Measurements from ENCODE around the gene CHRNA9.
"Not testable (repeated sequence)": the region's sequence is repeated elsewhere in the genome, so short reads cannot be mapped to it uniquely, and the experiment has no call there.

CHRNA9 gene

GRCh38 chr4:40334591-40335524 lies at the start of gene CHRNA9:
TSS of gene CHRNA9 (plus strand) at chr4:40335333. CDS start at chr4:40335468, 135 bp downstream.
- Histone ChIP-seq H2AFZ (ENCODE audit: low read length, unreplicated experiment) (no peak within 1 kb of the TSS), H3K4me1 (ENCODE audit: control insufficient read depth, insufficient read depth, low read length, unreplicated experiment) (peaks cover 29% of the 10 kb centered on the region), H3K27me3 (ENCODE audit: insufficient read depth, low read length) (no peaks in the 10 kb centered on the region), H3K27ac (ENCODE audit: low read depth, low read length) (peak within 1 kb of the TSS; percentile 4; the same call in 1 of the 2 replicates), H3K4me3 (ENCODE audit: low read depth, low read length) (no peak within 1 kb of the TSS), H3K36me3 (ENCODE audit: insufficient read depth, low read length) (no peaks in the 10 kb centered on the region), H3K79me2 (ENCODE audit: control insufficient read depth, insufficient read depth, low read length, unreplicated experiment) (no peaks in the 10 kb centered on the region)

GRCh38 chr4:40285692-40286091 lies 49.4 kb upstream of the CHRNA9 start:
- no peaks in the 10 kb centered on the region for H3K79me2 ChIP-seq (ENCODE audit: control insufficient read depth, insufficient read depth, low read length, unreplicated experiment)
- H2AFZ ChIP-seq (ENCODE audit: low read length, unreplicated experiment) = no peak overlapping the region
- H3K27me3 ChIP-seq (ENCODE audit: insufficient read depth, low read length) = no peaks in the 10 kb centered on the region
- H3K36me3 ChIP-seq (ENCODE audit: insufficient read depth, low read length) = no peaks in the 10 kb centered on the region
- H3K27ac ChIP-seq (ENCODE audit: low read depth, low read length) = no peak overlapping the region
- no peak overlapping the region for H3K4me3 ChIP-seq (ENCODE audit: low read depth, low read length)
- no peaks in the 10 kb centered on the region for H3K4me1 ChIP-seq (ENCODE audit: control insufficient read depth, insufficient read depth, low read length, unreplicated experiment)

GRCh38 chr4:40288566-40288965 lies 46.6 kb upstream of the CHRNA9 start:
- Histone ChIP-seq H3K4me3 (ENCODE audit: low read depth, low read length) (no peak overlapping the region), H3K36me3 (ENCODE audit: insufficient read depth, low read length) (no peaks in the 10 kb centered on the region), H2AFZ (ENCODE audit: low read length, unreplicated experiment) (no peak overlapping the region), H3K27me3 (ENCODE audit: insufficient read depth, low read length) (no peaks in the 10 kb centered on the region), H3K4me1 (ENCODE audit: control insufficient read depth, insufficient read depth, low read length, unreplicated experiment) (peaks cover 3% of the 10 kb centered on the region), H3K27ac (ENCODE audit: low read depth, low read length) (no peak overlapping the region), H3K79me2 (ENCODE audit: control insufficient read depth, insufficient read depth, low read length, unreplicated experiment) (no peaks in the 10 kb centered on the region)

- Histone ChIP-seq H3K36me3 (ENCODE audit: insufficient read depth, low read length) (no peaks in the 10 kb centered on the region), H2AFZ (ENCODE audit: low read length, unreplicated experiment) (no peak overlapping the region), H3K27ac (ENCODE audit: low read depth, low read length) (no peak overlapping the region), H3K4me1 (ENCODE audit: control insufficient read depth, insufficient read depth, low read length, unreplicated experiment) (peaks cover 3% of the 10 kb centered on the region), H3K4me3 (ENCODE audit: low read depth, low read length) (no peak overlapping the region), H3K27me3 (ENCODE audit: insufficient read depth, low read length) (no peaks in the 10 kb centered on the region), H3K79me2 (ENCODE audit: control insufficient read depth, insufficient read depth, low read length, unreplicated experiment) (no peaks in the 10 kb centered on the region)
Observed at GRCh38 chr4:40289366-40290188, 45.6 kb upstream of the CHRNA9 start.

GRCh38 chr4:40290611-40291186 lies 44.4 kb upstream of the CHRNA9 start:
- H3K36me3 ChIP-seq (ENCODE audit: insufficient read depth, low read length); H3K4me1 ChIP-seq (ENCODE audit: control insufficient read depth, insufficient read depth, low read length, unreplicated experiment); H3K79me2 ChIP-seq (ENCODE audit: control insufficient read depth, insufficient read depth, low read length, unreplicated experiment); H3K27me3 ChIP-seq (ENCODE audit: insufficient read depth, low read length); H3K4me3 ChIP-seq (ENCODE audit: low read depth, low read length); H2AFZ ChIP-seq (ENCODE audit: low read length, unreplicated experiment); H3K27ac ChIP-seq (ENCODE audit: low read depth, low read length): not testable (repeated sequence)

GRCh38 chr4:40292313-40292759 lies 42.8 kb upstream of the CHRNA9 start:
- H3K27ac ChIP-seq (ENCODE audit: low read depth, low read length) = no peak overlapping the region
- peaks cover 3% of the 10 kb centered on the region for H3K4me1 ChIP-seq (ENCODE audit: control insufficient read depth, insufficient read depth, low read length, unreplicated experiment)
- no peaks in the 10 kb centered on the region for H3K79me2 ChIP-seq (ENCODE audit: control insufficient read depth, insufficient read depth, low read length, unreplicated experiment)

GRCh38 chr4:40294339-40294738 lies 40.8 kb upstream of the CHRNA9 start:
- H3K4me3 ChIP-seq (ENCODE audit: low read depth, low read length) = no peak overlapping the region
- no peak overlapping the region for H3K27ac ChIP-seq (ENCODE audit: low read depth, low read length)
- H3K4me1 ChIP-seq (ENCODE audit: control insufficient read depth, insufficient read depth, low read length, unreplicated experiment) = peaks cover 3% of the 10 kb centered on the region
- no peaks in the 10 kb centered on the region for H3K36me3 ChIP-seq (ENCODE audit: insufficient read depth, low read length)
- H3K27me3 ChIP-seq (ENCODE audit: insufficient read depth, low read length) = no peaks in the 10 kb centered on the region
- H3K79me2 ChIP-seq (ENCODE audit: control insufficient read depth, insufficient read depth, low read length, unreplicated experiment) = no peaks in the 10 kb centered on the region
- no peak overlapping the region for H2AFZ ChIP-seq (ENCODE audit: low read length, unreplicated experiment)

More at GRCh38 chr4:40292313-40292759, 42.8 kb upstream of the CHRNA9 start:
- Histone ChIP-seq H3K4me3 (ENCODE audit: low read depth, low read length) (no peak overlapping the region), H3K27me3 (ENCODE audit: insufficient read depth, low read length) (no peaks in the 10 kb centered on the region), H3K36me3 (ENCODE audit: insufficient read depth, low read length) (no peaks in the 10 kb centered on the region), H2AFZ (ENCODE audit: low read length, unreplicated experiment) (peak overlapping the region; percentile 48)

- not testable (repeated sequence) for H3K79me2 ChIP-seq (ENCODE audit: control insufficient read depth, insufficient read depth, low read length, unreplicated experiment); H3K4me3 ChIP-seq (ENCODE audit: low read depth, low read length); H3K27me3 ChIP-seq (ENCODE audit: insufficient read depth, low read length); H3K36me3 ChIP-seq (ENCODE audit: insufficient read depth, low read length); H3K27ac ChIP-seq (ENCODE audit: low read depth, low read length); H3K4me1 ChIP-seq (ENCODE audit: control insufficient read depth, insufficient read depth, low read length, unreplicated experiment); H2AFZ ChIP-seq (ENCODE audit: low read length, unreplicated experiment)
Observed at GRCh38 chr4:40295030-40295429, 40.1 kb upstream of the CHRNA9 start.

GRCh38 chr4:40295572-40295971 lies 39.6 kb upstream of the CHRNA9 start:
- Histone ChIP-seq H3K4me1 (ENCODE audit: control insufficient read depth, insufficient read depth, low read length, unreplicated experiment) (peaks cover 3% of the 10 kb centered on the region), H3K27me3 (ENCODE audit: insufficient read depth, low read length) (no peaks in the 10 kb centered on the region), H3K36me3 (ENCODE audit: insufficient read depth, low read length) (no peaks in the 10 kb centered on the region), H3K79me2 (ENCODE audit: control insufficient read depth, insufficient read depth, low read length, unreplicated experiment) (no peaks in the 10 kb centered on the region), H3K4me3 (ENCODE audit: low read depth, low read length) (no peak overlapping the region), H3K27ac (ENCODE audit: low read depth, low read length) (no peak overlapping the region), H2AFZ (ENCODE audit: low read length, unreplicated experiment) (no peak overlapping the region)

GRCh38 chr4:40299126-40299525 lies 36.0 kb upstream of the CHRNA9 start:
- Histone ChIP-seq H2AFZ (ENCODE audit: low read length, unreplicated experiment) (no peak overlapping the region), H3K4me3 (ENCODE audit: low read depth, low read length) (no peak overlapping the region), H3K36me3 (ENCODE audit: insufficient read depth, low read length) (no peaks in the 10 kb centered on the region), H3K4me1 (ENCODE audit: control insufficient read depth, insufficient read depth, low read length, unreplicated experiment) (no peaks in the 10 kb centered on the region), H3K27me3 (ENCODE audit: insufficient read depth, low read length) (no peaks in the 10 kb centered on the region), H3K79me2 (ENCODE audit: control insufficient read depth, insufficient read depth, low read length, unreplicated experiment) (no peaks in the 10 kb centered on the region), H3K27ac (ENCODE audit: low read depth, low read length) (no peak overlapping the region)

All from ACC112 (cell line).